Stimulated activated naive CD4-positive, alpha-beta T cell (primary cell): Measurements from ENCODE around the gene AOPEP.

Experiments
- DNase-seq, 6 experiments: peaks; one replicate each; lab custom pipeline; 2025; lab: John Stamatoyannopoulos, UW

Gene AOPEP

GRCh38 chr9:95061916-95062595 is 335.6 kb downstream of the AOPEP start:
- no peak for DNase-seq

GRCh38 chr9:95062596-95063065 is 336.1 kb downstream of the AOPEP start:
- no peak for DNase-seq

GRCh38 chr9:95063300-95063699 is 336.8 kb downstream of the AOPEP start:
- DNase-seq = no peak

GRCh38 chr9:95065224-95065623 is 338.7 kb downstream of the AOPEP start:
- no peak for DNase-seq

- no peak for DNase-seq
These were observed 340.6 kb downstream of the AOPEP start for GRCh38 chr9:95067057-95067456.

- DNase-seq = no peak
These were observed 341.4 kb downstream of the AOPEP start for GRCh38 chr9:95067897-95068296.

- DNase-seq = no peak
These were observed 344.1 kb downstream of the AOPEP start for GRCh38 chr9:95070549-95071021.

- DNase-seq = no peak
These were observed 345.0 kb downstream of the AOPEP start for GRCh38 chr9:95071450-95071849.

GRCh38 chr9:95071925-95072324 is 345.4 kb downstream of the AOPEP start:
- DNase-seq = no peak

GRCh38 chr9:95073042-95073607 is 346.6 kb downstream of the AOPEP start:
- DNase-seq = no peak

- no peak for DNase-seq
These were observed 347.4 kb downstream of the AOPEP start for GRCh38 chr9:95073918-95074317.

- DNase-seq = no peak
These were observed 348.1 kb downstream of the AOPEP start for GRCh38 chr9:95074632-95075031.

GRCh38 chr9:95075700-95076099 is 349.2 kb downstream of the AOPEP start:
- DNase-seq = no peak

GRCh38 chr9:95076696-95077052 is 350.2 kb downstream of the AOPEP start:
- no peak for DNase-seq

- no peak for DNase-seq
These were observed 350.7 kb downstream of the AOPEP start for GRCh38 chr9:95077053-95077765.

- DNase-seq = no peak
These were observed 351.4 kb downstream of the AOPEP start for GRCh38 chr9:95077766-95078370.

- DNase-seq = no peak
These were observed 352.0 kb downstream of the AOPEP start for GRCh38 chr9:95078511-95078910.

GRCh38 chr9:95078939-95079338 is 352.4 kb downstream of the AOPEP start:
- no peak for DNase-seq

GRCh38 chr9:95079461-95079860 is 353.0 kb downstream of the AOPEP start:
- no peak for DNase-seq

- no peak for DNase-seq
These were observed 354.6 kb downstream of the AOPEP start for GRCh38 chr9:95080961-95081647.

GRCh38 chr9:95081998-95082397 is 355.5 kb downstream of the AOPEP start:
- no peak for DNase-seq

- DNase-seq = no peak
These were observed 356.0 kb downstream of the AOPEP start for GRCh38 chr9:95082401-95083084.
